WTC11 (cell line): ENCODE results near the gene TRAF7. TPM values are rescaled to one million over a fixed set of nuclear protein-coding genes. Genes with fewer than 3 reads are reported as not detected.

Experiments used
- ATAC-seq: fragments of 200-7000 bp; cut with Tn5 transposase; 2 replicates; pipeline ENCODE4 v1.10.0; 2021; ENCODE audit warnings: mild to moderate bottlenecking, moderate library complexity
- CTCF ChIA-PET: fragments of 300-600 bp; sonication (Branson Sonifier 250); formaldehyde crosslinking; loops from one replicate; lab custom pipeline; 2021; ENCODE audit warnings: antibody characterized with exemption; lab: Charles Lee
- POLR2A ChIA-PET: fragments of 350-600 bp; sonication (Branson Sonifier 250); formaldehyde crosslinking; loops from one replicate; lab custom pipeline; 2021; ENCODE audit warnings: antibody characterized with exemption; lab: Charles Lee
- DNase-seq: peaks from one replicate; pipeline ENCODE4 v3.0.0; 2021; ENCODE audit warnings: low spot score
- H3K27ac Mint-ChIP-seq: 2 replicates; pipeline ENCODE4 v1.8.0; 2021; ENCODE audit warnings: mixed read lengths
- H3K27me3 Mint-ChIP-seq: 2 replicates; pipeline ENCODE4 v1.8.0; 2021; ENCODE audit warnings: low read depth, mild to moderate bottlenecking, moderate library complexity, mixed read lengths
- H3K36me3 Mint-ChIP-seq: 2 replicates; pipeline ENCODE4 v1.8.0; 2021; ENCODE audit warnings: mixed read lengths
- H3K4me1 Mint-ChIP-seq: 2 replicates; pipeline ENCODE4 v1.8.0; 2022; ENCODE audit warnings: mixed read lengths
- H3K4me3 Mint-ChIP-seq: 2 replicates; pipeline ENCODE4 v1.8.0; 2021; ENCODE audit warnings: mild to moderate bottlenecking, moderate library complexity, mixed read lengths
- H3K9me3 Mint-ChIP-seq: 2 replicates; pipeline ENCODE4 v1.8.0; 2021; ENCODE audit warnings: mixed read lengths
- E2F4 ChIP-seq: sonication (generic); formaldehyde crosslinking; IDR thresholded peaks from 2 replicates; pipeline ENCODE4 v1.8.1; 2022; ENCODE audit warnings: low read depth, mild to moderate bottlenecking, moderate library complexity, missing genetic modification reagents, borderline replicate concordance
- E2F5 ChIP-seq: sonication (generic); formaldehyde crosslinking; IDR thresholded peaks from 2 replicates; pipeline ENCODE4 v1.8.1; 2022; ENCODE audit warnings: mild to moderate bottlenecking, moderate library complexity, missing genetic modification reagents
- FOXP4 ChIP-seq: sonication (generic); formaldehyde crosslinking; IDR thresholded peaks from 2 replicates; pipeline ENCODE4 v1.8.0; 2022; ENCODE audit warnings: mild to moderate bottlenecking, missing genetic modification reagents
- JAZF1 ChIP-seq: fragments of 250-450 bp; sonication (Bioruptor Pico); IDR thresholded peaks from 2 replicates; pipeline ENCODE4 v1.9.0; 2021; ENCODE audit warnings: moderate library complexity, mild to moderate bottlenecking, inconsistent platforms
- ZNF219 ChIP-seq: sonication (generic); formaldehyde crosslinking; IDR thresholded peaks from 2 replicates; pipeline ENCODE4 v1.8.0; 2023; ENCODE audit warnings: missing genetic modification reagents, mild to moderate bottlenecking, borderline replicate concordance
- ZNF281 ChIP-seq: sonication (generic); formaldehyde crosslinking; IDR thresholded peaks from 2 replicates; pipeline ENCODE4 v1.8.0; 2023; ENCODE audit warnings: mild to moderate bottlenecking, missing genetic modification reagents
- ZNF317 ChIP-seq: sonication (generic); formaldehyde crosslinking; IDR thresholded peaks from 2 replicates; pipeline ENCODE4 v1.8.1; 2023; ENCODE audit warnings: low read depth, mild to moderate bottlenecking, moderate library complexity, missing genetic modification reagents, borderline replicate concordance
- ZNF423 ChIP-seq: fragments of 250-450 bp; sonication (Bioruptor Pico); IDR thresholded peaks from 2 replicates; pipeline ENCODE4 v2.1.2; 2022; ENCODE audit warnings: mild to moderate bottlenecking, moderate library complexity
- total RNA-seq: library from RNA; stranded (reverse); gene quantifications from 3 replicates; pipeline ENCODE4 v1.2.3, GENCODE V29; 2021
- TF ChIP-seq, protein P1 (sequence below): sonication (generic); formaldehyde crosslinking; IDR thresholded peaks from 2 replicates; pipeline ENCODE4 v1.8.0; 2023; ENCODE audit warnings: missing genetic modification reagents, mild to moderate bottlenecking, borderline replicate concordance

The TRAF7 gene
- total RNA-seq, 1 experiment from 2014 or later: 148 TPM

DNA sequence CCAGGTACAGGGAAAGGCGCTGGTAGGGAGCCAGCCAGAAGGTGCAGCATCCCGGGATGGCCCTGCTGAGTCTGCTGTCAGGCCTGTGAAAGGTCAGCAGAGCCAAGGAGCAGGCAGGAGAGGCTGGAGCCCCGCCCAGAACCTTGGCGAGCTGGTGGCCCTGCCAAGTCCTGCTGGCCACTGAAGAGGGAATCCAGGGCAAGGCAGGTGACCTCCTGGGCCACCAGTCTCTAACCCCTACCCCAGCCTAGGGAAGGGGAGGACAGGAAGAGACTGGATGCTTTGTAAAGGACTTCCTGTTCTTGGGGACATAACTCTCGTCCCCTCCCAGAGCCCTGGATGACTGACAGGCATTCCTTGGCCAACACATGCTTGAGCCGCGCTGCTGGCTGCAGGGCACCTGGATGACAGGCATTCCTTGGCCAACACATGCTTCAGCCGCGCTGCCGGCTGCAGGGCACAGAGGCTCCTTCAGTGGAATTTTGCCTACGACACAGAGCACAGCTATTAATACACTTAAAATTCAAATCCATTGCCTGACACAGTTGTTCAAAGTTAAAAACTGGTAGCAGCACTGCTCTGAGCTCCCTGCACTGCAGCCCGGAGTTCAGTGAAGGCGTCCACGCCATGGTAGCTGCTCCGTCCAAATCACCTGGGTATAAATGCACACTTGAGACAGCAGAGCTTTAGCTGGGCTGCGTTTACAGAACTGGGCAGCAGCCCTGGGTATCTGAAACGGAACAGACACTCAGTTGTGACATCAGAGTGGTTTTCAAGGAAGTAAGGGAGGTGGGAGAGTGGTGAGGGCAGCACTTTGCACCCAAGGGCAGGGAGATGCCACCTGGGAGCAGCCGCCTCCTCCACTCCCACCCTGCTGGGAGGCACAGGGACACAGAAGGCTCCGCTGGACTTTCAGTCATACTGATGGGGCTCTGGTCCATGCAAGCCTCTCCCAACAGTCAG is 57.1 kb downstream of the TRAF7 start (continued):
- TF ChIP-seq E2F4 (CRISPR knock-in tag): no peak
- TF ChIP-seq ZNF281: no peak
- TF ChIP-seq E2F5 (CRISPR knock-in tag): no peak
- TF ChIP-seq ZNF317: no peak
- TF ChIP-seq JAZF1 (CRISPR knock-in tag): no peak
- TF ChIP-seq, protein P1, sequence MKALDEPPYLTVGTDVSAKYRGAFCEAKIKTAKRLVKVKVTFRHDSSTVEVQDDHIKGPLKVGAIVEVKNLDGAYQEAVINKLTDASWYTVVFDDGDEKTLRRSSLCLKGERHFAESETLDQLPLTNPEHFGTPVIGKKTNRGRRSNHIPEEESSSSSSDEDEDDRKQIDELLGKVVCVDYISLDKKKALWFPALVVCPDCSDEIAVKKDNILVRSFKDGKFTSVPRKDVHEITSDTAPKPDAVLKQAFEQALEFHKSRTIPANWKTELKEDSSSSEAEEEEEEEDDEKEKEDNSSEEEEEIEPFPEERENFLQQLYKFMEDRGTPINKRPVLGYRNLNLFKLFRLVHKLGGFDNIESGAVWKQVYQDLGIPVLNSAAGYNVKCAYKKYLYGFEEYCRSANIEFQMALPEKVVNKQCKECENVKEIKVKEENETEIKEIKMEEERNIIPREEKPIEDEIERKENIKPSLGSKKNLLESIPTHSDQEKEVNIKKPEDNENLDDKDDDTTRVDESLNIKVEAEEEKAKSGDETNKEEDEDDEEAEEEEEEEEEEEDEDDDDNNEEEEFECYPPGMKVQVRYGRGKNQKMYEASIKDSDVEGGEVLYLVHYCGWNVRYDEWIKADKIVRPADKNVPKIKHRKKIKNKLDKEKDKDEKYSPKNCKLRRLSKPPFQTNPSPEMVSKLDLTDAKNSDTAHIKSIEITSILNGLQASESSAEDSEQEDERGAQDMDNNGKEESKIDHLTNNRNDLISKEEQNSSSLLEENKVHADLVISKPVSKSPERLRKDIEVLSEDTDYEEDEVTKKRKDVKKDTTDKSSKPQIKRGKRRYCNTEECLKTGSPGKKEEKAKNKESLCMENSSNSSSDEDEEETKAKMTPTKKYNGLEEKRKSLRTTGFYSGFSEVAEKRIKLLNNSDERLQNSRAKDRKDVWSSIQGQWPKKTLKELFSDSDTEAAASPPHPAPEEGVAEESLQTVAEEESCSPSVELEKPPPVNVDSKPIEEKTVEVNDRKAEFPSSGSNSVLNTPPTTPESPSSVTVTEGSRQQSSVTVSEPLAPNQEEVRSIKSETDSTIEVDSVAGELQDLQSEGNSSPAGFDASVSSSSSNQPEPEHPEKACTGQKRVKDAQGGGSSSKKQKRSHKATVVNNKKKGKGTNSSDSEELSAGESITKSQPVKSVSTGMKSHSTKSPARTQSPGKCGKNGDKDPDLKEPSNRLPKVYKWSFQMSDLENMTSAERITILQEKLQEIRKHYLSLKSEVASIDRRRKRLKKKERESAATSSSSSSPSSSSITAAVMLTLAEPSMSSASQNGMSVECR (CRISPR knock-in tag): no peak
- no peak for TF ChIP-seq ZNF423

DNA sequence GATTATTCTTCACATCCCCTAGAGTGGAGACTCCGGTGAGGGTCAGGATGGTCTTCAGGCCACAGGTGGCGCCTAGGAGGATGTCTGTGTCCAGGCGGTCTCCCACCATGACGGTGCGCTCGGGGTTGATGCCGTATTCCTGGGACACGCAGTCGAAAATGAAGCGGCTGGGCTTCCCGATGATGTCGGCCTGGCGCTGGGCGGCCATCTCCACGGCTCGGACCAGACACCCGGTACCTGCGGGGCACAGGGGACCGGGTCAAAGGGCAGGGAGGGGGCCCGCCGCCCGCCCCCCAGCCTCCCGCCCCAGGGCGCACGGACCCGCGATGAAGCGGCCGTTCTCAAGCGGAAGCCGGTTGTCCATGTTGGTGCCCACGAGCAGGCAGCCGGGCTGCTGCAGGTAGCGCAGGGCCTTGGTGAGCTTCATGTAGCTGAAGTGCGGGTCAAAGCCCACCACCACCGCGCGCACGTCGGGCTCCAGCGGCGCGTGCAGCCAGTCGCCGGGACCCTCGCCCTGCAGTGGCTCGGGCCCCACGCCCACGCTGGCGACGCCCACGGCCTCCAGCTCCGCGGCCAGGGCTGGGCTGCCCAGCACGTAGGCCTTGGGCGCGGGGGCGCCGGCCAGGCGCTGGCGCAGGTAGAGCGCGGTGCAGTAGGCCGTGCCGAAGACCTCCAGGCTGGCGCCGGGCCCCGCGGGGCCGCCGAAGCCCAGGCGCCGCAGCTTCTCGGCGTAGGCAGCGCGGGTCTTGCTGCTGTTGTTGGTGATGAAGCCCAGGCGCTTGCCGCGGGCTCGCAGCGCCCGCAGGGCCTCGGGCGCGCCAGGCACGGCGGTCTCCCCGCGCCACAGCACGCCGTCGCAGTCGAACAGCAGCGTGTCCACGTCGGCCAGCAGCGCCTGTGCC is 58.5 kb downstream of the TRAF7 start:
- Mint-ChIP-seq H3K27me3 (no peaks in the 10 kb centered on the region), H3K9me3 (no peaks in the 10 kb centered on the region), H3K4me3 (peak overlapping the region; percentile 74), H3K27ac (peak overlapping the region; percentile 32; the same call in 1 of the 2 replicates), H3K4me1 (peaks cover 25% of the 10 kb centered on the region), H3K36me3 (peaks cover 11% of the 10 kb centered on the region)
- TF ChIP-seq ZNF219 (CRISPR knock-in tag) (no peak), FOXP4 (peak; percentile 57; the same call in 1 of the 2 replicates)
- DNase-seq (no peak), ATAC-seq (no peak)
- CTCF ChIA-PET: interaction anchor here (0.6 to 2.8 kb wide), 8 partner anchors 10 to 287 kb away, joined by 3 to 30 read pairs (median 6); partner anchors contain the start of genes CASKIN1, DNASE1L2, ECI1 and TBL3
- POLR2A ChIA-PET: interaction anchor here (0.9 to 1.7 kb wide), 7 partner anchors 7 to 59 kb away, joined by 3 to 10 read pairs (median 4); partner anchors contain the start of genes DNASE1L2, E4F1, ECI1 and TRAF7
